Measurements from ENCODE around the gene PARVB.

Gene PARVB

GRCh38 chr22:43999378-43999777 is 24.7 kb upstream of the PARVB start:
- H3K36me3 Mint-ChIP-seq (ENCODE audit: low read depth) = peaks cover 59% of the 10 kb centered on the region
- H3K4me3 Mint-ChIP-seq = no peak overlapping the region
- no peaks in the 10 kb centered on the region for H3K27me3 Mint-ChIP-seq (ENCODE audit: low read depth, poor library complexity)
- peaks cover 77% of the 10 kb centered on the region for H3K4me1 Mint-ChIP-seq
- no peak for DNase-seq
- no peak overlapping the region for H3K27ac Mint-ChIP-seq
- H3K9me3 Mint-ChIP-seq = no peaks in the 10 kb centered on the region
- TF ChIP-seq, protein P1, sequence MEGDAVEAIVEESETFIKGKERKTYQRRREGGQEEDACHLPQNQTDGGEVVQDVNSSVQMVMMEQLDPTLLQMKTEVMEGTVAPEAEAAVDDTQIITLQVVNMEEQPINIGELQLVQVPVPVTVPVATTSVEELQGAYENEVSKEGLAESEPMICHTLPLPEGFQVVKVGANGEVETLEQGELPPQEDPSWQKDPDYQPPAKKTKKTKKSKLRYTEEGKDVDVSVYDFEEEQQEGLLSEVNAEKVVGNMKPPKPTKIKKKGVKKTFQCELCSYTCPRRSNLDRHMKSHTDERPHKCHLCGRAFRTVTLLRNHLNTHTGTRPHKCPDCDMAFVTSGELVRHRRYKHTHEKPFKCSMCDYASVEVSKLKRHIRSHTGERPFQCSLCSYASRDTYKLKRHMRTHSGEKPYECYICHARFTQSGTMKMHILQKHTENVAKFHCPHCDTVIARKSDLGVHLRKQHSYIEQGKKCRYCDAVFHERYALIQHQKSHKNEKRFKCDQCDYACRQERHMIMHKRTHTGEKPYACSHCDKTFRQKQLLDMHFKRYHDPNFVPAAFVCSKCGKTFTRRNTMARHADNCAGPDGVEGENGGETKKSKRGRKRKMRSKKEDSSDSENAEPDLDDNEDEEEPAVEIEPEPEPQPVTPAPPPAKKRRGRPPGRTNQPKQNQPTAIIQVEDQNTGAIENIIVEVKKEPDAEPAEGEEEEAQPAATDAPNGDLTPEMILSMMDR (IDR thresholded peaks at IDR 0.05) = no peak

- H3K27me3 Mint-ChIP-seq (ENCODE audit: low read depth, poor library complexity) = no peaks in the 10 kb centered on the region
- no peak overlapping the region for H3K27ac Mint-ChIP-seq
- no peaks in the 10 kb centered on the region for H3K9me3 Mint-ChIP-seq
- TF ChIP-seq, protein P1 (IDR thresholded peaks at IDR 0.05) = no peak
- peaks cover 76% of the 10 kb centered on the region for H3K4me1 Mint-ChIP-seq
- no peak overlapping the region for H3K4me3 Mint-ChIP-seq
- H3K36me3 Mint-ChIP-seq (ENCODE audit: low read depth) = peaks cover 57% of the 10 kb centered on the region
- DNase-seq = no peak
Measured at GRCh38 chr22:44000123-44000522, 24.0 kb upstream of the PARVB start.

- H3K4me1 Mint-ChIP-seq = peaks cover 66% of the 10 kb centered on the region
- peaks cover 63% of the 10 kb centered on the region for H3K36me3 Mint-ChIP-seq (ENCODE audit: low read depth)
- TF ChIP-seq, protein P1 (IDR thresholded peaks at IDR 0.05) = no peak
- H3K27ac Mint-ChIP-seq = no peak overlapping the region
- peaks cover 8% of the 10 kb centered on the region for H3K9me3 Mint-ChIP-seq
- no peak overlapping the region for H3K4me3 Mint-ChIP-seq
- H3K27me3 Mint-ChIP-seq (ENCODE audit: low read depth, poor library complexity) = no peaks in the 10 kb centered on the region
- DNase-seq = no peak
Measured at GRCh38 chr22:44001521-44001920, 22.6 kb upstream of the PARVB start.

DNA sequence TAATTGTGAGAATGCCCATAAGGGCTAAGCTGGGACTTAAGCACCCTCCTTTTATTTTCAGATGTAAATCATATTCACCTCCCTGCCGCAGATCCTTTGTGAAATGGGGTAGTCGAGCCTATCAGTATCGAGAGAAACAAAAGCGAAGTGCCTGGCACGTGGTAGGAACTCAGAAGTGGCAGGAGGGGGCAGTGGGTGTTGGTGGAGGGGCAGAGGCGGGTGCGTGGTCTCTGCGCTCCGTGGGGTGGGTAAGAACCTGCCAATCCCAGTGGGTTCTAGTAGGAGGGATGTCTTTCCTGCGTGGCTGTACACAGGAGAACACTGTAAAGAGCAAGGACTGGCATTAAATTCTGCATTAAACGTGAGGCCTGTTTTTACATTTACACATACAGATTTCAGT is 21.8 kb upstream of the PARVB start:
- H3K27ac Mint-ChIP-seq = no peak overlapping the region
- no peak for DNase-seq
- no peaks in the 10 kb centered on the region for H3K27me3 Mint-ChIP-seq (ENCODE audit: low read depth, poor library complexity)
- no peak overlapping the region for H3K4me3 Mint-ChIP-seq
- H3K9me3 Mint-ChIP-seq = peaks cover 13% of the 10 kb centered on the region
- H3K4me1 Mint-ChIP-seq = peaks cover 58% of the 10 kb centered on the region
- peaks cover 63% of the 10 kb centered on the region for H3K36me3 Mint-ChIP-seq (ENCODE audit: low read depth)
- TF ChIP-seq, protein P1 (IDR thresholded peaks at IDR 0.05) = no peak

GRCh38 chr22:44002997-44003396 is 21.1 kb upstream of the PARVB start:
- TF ChIP-seq, protein P1 (IDR thresholded peaks at IDR 0.05) = no peak
- Mint-ChIP-seq H3K27me3 (ENCODE audit: low read depth, poor library complexity) (no peaks in the 10 kb centered on the region), H3K4me1 (peaks cover 60% of the 10 kb centered on the region), H3K27ac (no peak overlapping the region), H3K4me3 (no peak overlapping the region), H3K36me3 (ENCODE audit: low read depth) (peaks cover 64% of the 10 kb centered on the region), H3K9me3 (peaks cover 19% of the 10 kb centered on the region)
- DNase-seq = no peak

DNA sequence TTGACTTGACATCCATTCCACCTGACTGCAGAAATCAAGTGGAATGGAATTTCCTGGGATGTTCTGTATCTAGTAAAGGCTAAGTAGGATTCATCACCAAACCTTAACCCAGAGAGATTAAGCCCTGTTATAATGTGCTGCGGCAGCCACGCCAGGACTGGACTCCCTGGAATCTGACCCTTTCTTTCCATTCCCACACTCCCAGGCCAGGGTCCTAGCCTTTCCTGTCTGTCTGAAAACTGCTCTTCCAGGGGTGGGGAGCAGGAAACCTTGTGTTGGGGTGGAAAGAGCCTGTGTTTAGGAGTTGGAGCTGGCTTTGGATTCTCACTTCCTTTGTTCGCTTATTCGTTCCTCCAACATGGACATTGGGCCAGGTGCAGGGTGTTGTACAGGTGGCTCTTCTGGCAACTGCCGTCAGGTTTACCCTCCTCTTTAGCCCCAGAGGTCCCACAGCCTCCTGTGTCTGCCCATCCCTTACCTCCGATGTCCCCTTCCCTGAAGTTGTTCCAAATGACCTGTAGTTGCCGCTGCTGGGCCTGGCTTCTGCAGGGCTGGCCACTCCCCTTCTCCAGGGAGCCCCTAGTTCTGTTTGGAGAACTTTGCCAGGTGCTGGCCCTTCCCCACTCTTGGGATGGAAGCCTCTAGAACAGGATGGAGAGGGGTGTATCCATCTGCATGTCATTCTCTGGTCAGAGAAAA is 20.5 kb upstream of the PARVB start:
- no peak overlapping the region for H3K4me3 Mint-ChIP-seq
- peaks cover 55% of the 10 kb centered on the region for H3K4me1 Mint-ChIP-seq
- DNase-seq = peak; percentile 41
- TF ChIP-seq, protein P1 (IDR thresholded peaks at IDR 0.05) = peak; percentile 33
- H3K9me3 Mint-ChIP-seq = peaks cover 19% of the 10 kb centered on the region
- H3K27ac Mint-ChIP-seq = peak overlapping the region; percentile 21
- no peaks in the 10 kb centered on the region for H3K27me3 Mint-ChIP-seq (ENCODE audit: low read depth, poor library complexity)
- peaks cover 58% of the 10 kb centered on the region for H3K36me3 Mint-ChIP-seq (ENCODE audit: low read depth)
